Transverse colon (tissue), 4 donors: ENCODE data around the gene IL13RA2. TPM values are rescaled to one million over a fixed set of nuclear protein-coding genes. Genes with fewer than 3 reads are reported as not detected.

Experiments
- small RNA-seq, 4 donors: library from RNA; depleted of rRNA; stranded (forward); fragments of <200 nt; gene quantifications; one replicate each; pipeline ENCODE3, GENCODE V24; 2016
- total RNA-seq, 4 donors: library from RNA; depleted of rRNA; stranded (reverse); fragments of >200 nt; gene quantifications; one replicate each; pipeline ENCODE4 v1.1.0, GENCODE V29; 2016

Gene IL13RA2
- total RNA-seq, 4 donors from 2014 or later = not detected

Small RNA genes within 50 kb of the gene (small RNA-seq; reads per million reads assigned to genes)
- gene RNU6-648P = 0 reads per million in 4 donors

Other genes with a start within 250 kb of the IL13RA2 start
- gene RBMXL3, start 171.8 kb upstream of the IL13RA2 start, total RNA-seq = not detected
- gene LRCH2, start 216.5 kb upstream of the IL13RA2 start, total RNA-seq = 1 to 10 TPM; 1.2 to 7.8 (median 4.5) TPM